GM12801 (cell line): Measurements from ENCODE around the gene STAP1.

ENCODE experiments used
- CTCF ChIP-seq: IDR thresholded peaks from one replicate; pipeline ENCODE4 v1.5.1; 2011; ENCODE audit warnings: control low read depth; ENCODE audit not compliant: insufficient read length; ENCODE audit errors: extremely low read depth

The STAP1 gene

GRCh38 chr4:67558493-67558892, at the start of gene STAP1:
Gene STAP1, plus strand, starts transcription at chr4:67558727. Its CDS starts 83 bp downstream, at chr4:67558810.
- TF ChIP-seq CTCF, result no peak

- no peak for TF ChIP-seq CTCF
Observed at GRCh38 chr4:67512501-67512900, 46.0 kb upstream of the STAP1 start.

GRCh38 chr4:67520141-67520540, 38.4 kb upstream of the STAP1 start:
- TF ChIP-seq CTCF, result no peak

- TF ChIP-seq CTCF, result no peak
Observed at GRCh38 chr4:67521506-67521905, 37.0 kb upstream of the STAP1 start.

GRCh38 chr4:67522230-67522629, 36.3 kb upstream of the STAP1 start:
- TF ChIP-seq CTCF, result no peak

GRCh38 chr4:67522851-67523671, 35.5 kb upstream of the STAP1 start:
- no peak for TF ChIP-seq CTCF

- no peak for TF ChIP-seq CTCF
Observed at GRCh38 chr4:67531379-67531962, 27.1 kb upstream of the STAP1 start.
